DOHH2 (cell line): ENCODE data around the gene TPX2.
"Not testable (repeated sequence)": the region's sequence is repeated elsewhere in the genome, so short reads cannot be mapped to it uniquely, and the experiment has no call there.

Experiments
- H3F3A ChIP-seq: fragments of 200-600 bp; sonication (generic), shearing (Covaris generic); 2 replicates; pipeline ENCODE4 v1.6.0; 2016; ENCODE audit warnings: antibody characterized with exemption, mild to moderate bottlenecking; ENCODE audit not compliant: control insufficient read depth, insufficient read depth
- H3K27ac ChIP-seq: fragments of 200-600 bp; sonication (generic); 2 replicates; pipeline ENCODE4 v1.5.1; 2014; ENCODE audit warnings: low read depth, mild to moderate bottlenecking, low read length, moderate library complexity
- H3K27me3 ChIP-seq: fragments of 200-600 bp; sonication (generic); 2 replicates; pipeline ENCODE4 v1.6.1; 2014; ENCODE audit warnings: mild to moderate bottlenecking, low read length, mixed read lengths; ENCODE audit not compliant: control insufficient read depth
- H3K36me3 ChIP-seq: fragments of 200-600 bp; sonication (generic); 2 replicates; pipeline ENCODE4 v1.6.1; 2014; ENCODE audit warnings: mild to moderate bottlenecking, low read length, moderate library complexity, mixed read lengths; ENCODE audit not compliant: control insufficient read depth
- H3K4me1 ChIP-seq: fragments of 200-600 bp; sonication (generic); 2 replicates; pipeline ENCODE4 v1.6.1; 2014; ENCODE audit warnings: mild to moderate bottlenecking, low read length, mixed read lengths; ENCODE audit not compliant: control insufficient read depth
- H3K4me2 ChIP-seq: fragments of 200-600 bp; sonication (generic); 2 replicates; pipeline ENCODE4 v1.6.0; 2014; ENCODE audit warnings: mild to moderate bottlenecking, low read length, moderate library complexity
- H3K4me3 ChIP-seq: fragments of 200-600 bp; sonication (generic); 2 replicates; pipeline ENCODE4 v1.5.1; 2014; ENCODE audit warnings: mild to moderate bottlenecking, low read length, mixed read lengths
- H3K79me2 ChIP-seq: fragments of 200-600 bp; sonication (generic); 2 replicates; pipeline ENCODE4 v1.6.1; 2014; ENCODE audit warnings: mild to moderate bottlenecking, low read length, mixed read lengths; ENCODE audit not compliant: control insufficient read depth
- H3K9me2 ChIP-seq: fragments of 200-600 bp; sonication (generic); replicated peaks from 2 replicates; pipeline ENCODE4 v1.6.1; 2014; ENCODE audit warnings: mild to moderate bottlenecking, low read length, mixed read lengths; ENCODE audit not compliant: control insufficient read depth
- H3K9me3 ChIP-seq: fragments of 200-600 bp; sonication (generic); 2 replicates; pipeline ENCODE4 v1.6.1; 2014; ENCODE audit warnings: antibody characterized with exemption, low read length, mixed read lengths; ENCODE audit not compliant: control insufficient read depth, insufficient read depth
- H4K20me1 ChIP-seq: fragments of 200-600 bp; sonication (generic); 2 replicates; pipeline ENCODE4 v1.6.0; 2014; ENCODE audit warnings: low read depth, mild to moderate bottlenecking, antibody characterized with exemption, low read length, moderate library complexity; ENCODE audit not compliant: control insufficient read depth, insufficient read depth
- CTCF ChIP-seq: fragments of 200-600 bp; sonication (generic); IDR thresholded peaks from one replicate; pipeline ENCODE4 v1.5.1; 2014; ENCODE audit warnings: antibody characterized with exemption, mild to moderate bottlenecking, low read depth, low read length; ENCODE audit not compliant: poor library complexity, severe bottlenecking
- EZH2phosphoT487 ChIP-seq: fragments of 200-600 bp; sonication (generic); IDR thresholded peaks from 2 replicates; pipeline ENCODE4 v1.6.1; 2017; ENCODE audit warnings: borderline replicate concordance, mild to moderate bottlenecking, antibody characterized with exemption, low read length, moderate library complexity, mixed read lengths

The TPX2 gene

GRCh38 chr20:31826074-31826473, 87.0 kb downstream of the TPX2 start:
- Histone ChIP-seq H3K4me2 (no peak overlapping the region), H3K27ac (no peak overlapping the region), H3K79me2 (no peaks in the 10 kb centered on the region), H3K27me3 (no peaks in the 10 kb centered on the region), H3K9me3 (no peaks in the 10 kb centered on the region), H4K20me1 (no peaks in the 10 kb centered on the region; the same call in 1 of the 2 replicates), H3K4me3 (no peak overlapping the region), H3K9me2 (no peaks in the 10 kb centered on the region), H3K36me3 (no peaks in the 10 kb centered on the region), H3K4me1 (peaks cover 6% of the 10 kb centered on the region; the same call in 1 of the 2 replicates), H3F3A (no peaks in the 10 kb centered on the region)
- TF ChIP-seq CTCF = no peak
- no peak for TF ChIP-seq EZH2phosphoT487

DNA sequence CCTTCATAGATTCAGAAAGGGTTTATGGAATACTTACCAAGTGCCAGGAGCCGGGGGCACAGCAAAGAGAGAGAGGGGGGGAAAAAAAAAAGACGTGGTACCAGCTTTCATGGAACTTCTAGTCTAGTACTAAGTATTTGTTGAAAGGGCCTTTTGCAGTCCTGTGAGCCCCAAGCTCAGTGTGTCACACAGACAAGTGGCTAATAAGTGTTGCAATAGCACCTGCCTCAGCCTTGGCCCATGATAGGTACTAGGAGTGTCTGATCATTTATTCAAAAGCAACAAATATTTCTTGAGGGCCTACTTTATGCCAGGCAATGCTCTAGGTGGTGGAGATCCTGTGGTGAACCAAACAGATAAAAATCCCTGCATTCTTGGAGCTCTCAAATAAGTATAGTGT, 88.0 kb downstream of the TPX2 start:
- no peaks in the 10 kb centered on the region for H3F3A ChIP-seq
- H3K4me2 ChIP-seq = no peak overlapping the region
- H3K36me3 ChIP-seq = no peaks in the 10 kb centered on the region
- no peaks in the 10 kb centered on the region for H3K9me3 ChIP-seq
- H3K27me3 ChIP-seq = no peaks in the 10 kb centered on the region
- TF ChIP-seq EZH2phosphoT487 = no peak
- no peak for TF ChIP-seq CTCF
- no peaks in the 10 kb centered on the region; the same call in 1 of the 2 replicates for H4K20me1 ChIP-seq
- no peaks in the 10 kb centered on the region for H3K79me2 ChIP-seq
- peaks cover 6% of the 10 kb centered on the region; the same call in 1 of the 2 replicates for H3K4me1 ChIP-seq
- H3K9me2 ChIP-seq = no peaks in the 10 kb centered on the region
- H3K27ac ChIP-seq = no peak overlapping the region
- H3K4me3 ChIP-seq = no peak overlapping the region

GRCh38 chr20:31828016-31828415, 88.9 kb downstream of the TPX2 start:
- not testable (repeated sequence) for H3K9me2 ChIP-seq, H3K4me1 ChIP-seq, H3K79me2 ChIP-seq, H3K27me3 ChIP-seq, H3K4me3 ChIP-seq, H3K9me3 ChIP-seq, H3F3A ChIP-seq, H3K4me2 ChIP-seq, H3K36me3 ChIP-seq, H3K27ac ChIP-seq, H4K20me1 ChIP-seq

DNA sequence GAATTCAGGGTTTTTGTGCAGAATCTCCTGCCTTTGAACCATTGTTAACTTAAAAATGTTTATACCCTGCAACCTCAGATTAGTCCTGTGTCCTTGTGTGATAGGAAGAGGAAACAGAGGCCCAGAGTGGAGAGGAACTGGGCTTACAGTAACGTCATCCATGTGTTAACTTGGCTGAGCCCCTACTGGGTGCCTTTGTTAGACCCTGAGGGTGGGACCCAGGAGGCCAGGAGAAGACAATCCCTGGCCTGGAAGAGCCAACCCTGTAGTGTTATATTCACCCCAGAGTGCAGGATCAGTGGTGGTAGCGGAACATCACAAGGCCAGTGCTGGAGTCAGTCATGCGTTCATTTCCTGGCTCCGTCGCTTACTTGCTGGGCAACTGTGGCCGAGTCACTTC, 90.6 kb downstream of the TPX2 start:
- H3K4me3 ChIP-seq = no peak overlapping the region
- H3K27ac ChIP-seq = no peak overlapping the region
- no peaks in the 10 kb centered on the region; the same call in 1 of the 2 replicates for H4K20me1 ChIP-seq
- no peaks in the 10 kb centered on the region for H3K36me3 ChIP-seq
- no peaks in the 10 kb centered on the region for H3K79me2 ChIP-seq
- no peaks in the 10 kb centered on the region for H3F3A ChIP-seq
- H3K9me2 ChIP-seq = no peaks in the 10 kb centered on the region
- TF ChIP-seq CTCF = no peak
- TF ChIP-seq EZH2phosphoT487 = no peak
- no peaks in the 10 kb centered on the region for H3K4me1 ChIP-seq
- H3K9me3 ChIP-seq = no peaks in the 10 kb centered on the region
- H3K4me2 ChIP-seq = no peak overlapping the region
- no peaks in the 10 kb centered on the region for H3K27me3 ChIP-seq
